ENCODE results near the gene FAM171A2. TPM values are rescaled to one million over a fixed set of nuclear protein-coding genes. Genes with fewer than 3 reads are reported as not detected.

FAM171A2 gene
- total and polyA plus RNA-seq, 2 of the 4 experiments (the other 2 are of a cell fraction), result 3.2 to 5.9 TPM

DNA sequence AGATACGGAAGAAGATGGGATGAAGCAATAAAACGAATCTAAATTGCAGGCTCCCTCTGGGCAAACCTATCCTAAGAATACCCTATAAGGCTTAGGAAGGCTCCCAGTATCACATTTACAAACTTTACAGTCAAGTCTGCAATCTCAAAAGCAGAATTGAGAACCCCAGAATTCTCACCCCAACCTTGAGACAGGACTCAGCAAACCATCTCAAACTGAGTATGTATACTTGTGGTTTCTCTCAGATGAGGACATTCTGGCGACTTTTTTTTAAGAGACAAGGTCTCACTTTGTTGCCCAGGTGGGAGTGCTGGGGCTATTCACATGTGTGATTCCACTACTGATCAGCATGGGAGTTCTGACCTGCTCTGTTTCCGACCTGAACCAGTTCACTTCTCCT lies 45.1 kb upstream of the FAM171A2 start:
- Histone ChIP-seq H2BK5ac (ENCODE audit: low read depth, low read length, poor library complexity, severe bottlenecking) (no peak overlapping the region), H2AFZ (replicated peaks; ENCODE audit: low read length, poor library complexity) (no peak overlapping the region), H3K18ac (ENCODE audit: low read depth, low read length) (no peak overlapping the region), H2BK20ac (ENCODE audit: low read depth, low read length) (no peak overlapping the region), H3K27me3 (ENCODE audit: control insufficient read depth, insufficient read depth, low read length) (no peaks in the 10 kb centered on the region), H3K9me1 (ENCODE audit: insufficient read depth, low read length) (no peaks in the 10 kb centered on the region), H4K5ac (ENCODE audit: low read depth, low read length) (no peak overlapping the region), H2BK15ac (ENCODE audit: low read depth, low read length) (no peak overlapping the region), H3K36me3 (ENCODE audit: control insufficient read depth, insufficient read depth, low read length) (0 out of 2 replicates have a peak, but pooled peaks cover 3% of the 10 kb centered on the region), H2BK120ac (ENCODE audit: low read depth, low read length) (no peak overlapping the region), H4K91ac (ENCODE audit: insufficient read depth, low read depth, low read length) (no peak overlapping the region), H2AK9ac (replicated peaks; ENCODE audit: low read depth, low read length, poor library complexity) (no peak overlapping the region), H3K14ac (replicated peaks; ENCODE audit: low read depth, low read length) (no peak overlapping the region), H3K9me3 (ENCODE audit: control insufficient read depth, insufficient read depth, low read length) (no peaks in the 10 kb centered on the region), H3K9ac (ENCODE audit: low read depth, low read length) (no peak overlapping the region), H3K4me3 (ENCODE audit: insufficient read depth, low read depth, low read length) (no peak overlapping the region), H3K56ac (ENCODE audit: extremely low read depth, insufficient read depth, low read length) (no peak overlapping the region), H3K4me1 (ENCODE audit: control insufficient read depth, insufficient read depth, low read length) (no peaks in the 10 kb centered on the region), H3K4me2 (ENCODE audit: low read depth, low read length) (no peak overlapping the region), H2AK5ac (ENCODE audit: low read depth, low read length) (no peak overlapping the region), H3K23ac (ENCODE audit: low read depth, low read length) (no peak overlapping the region), H4K20me1 (ENCODE audit: insufficient read depth, low read length) (no peaks in the 10 kb centered on the region), H4K8ac (ENCODE audit: low read depth in 2 of 2, low read length in 2 of 2) (no peak overlapping the region), H3K4ac (ENCODE audit: low read depth, low read length) (no peak overlapping the region), H3K79me1 (ENCODE audit: low read depth in 1 of 2, low read length in 2 of 2) (peaks cover 8 to 26% of the 10 kb centered on the region in 2 experiments; a peak in 2 of 4 replicates), H3K27ac (ENCODE audit: insufficient read depth, low read length) (no peak overlapping the region)
- POLR2A ChIA-PET (ENCODE audit: unreplicated experiment), result no interaction called here
- dilution Hi-C loops (cut with HindIII; ENCODE audit: low sequenced_read_pairs, unreplicated experiment), result no loop called here
- ATAC-seq (ENCODE audit: low read depth), result no peak
- TF ChIP-seq SMC3 (IDR thresholded peaks at IDR 0.05; ENCODE audit: low read depth, low read length), result no peak
- no peak for TF ChIP-seq POLR2A (IDR thresholded peaks at IDR 0.05; ENCODE audit: low read depth, low read length)
- BruUV-seq (replicated peaks), result no TSS peak
- no peak for DNase-seq
- CTCF ChIA-PET, result interaction anchor here (0.6 kb wide), 1 partner anchor 171 kb away, joined by 3 read pairs; no protein-coding TSS in a partner anchor
- 80% methylated on average over 1 of the region's 4 CpGs; no CpG with 5 or more reads in 1 of the 2 experiments for WGBS, 2 experiments (ENCODE audit: extremely low coverage in 2 of 2, insufficient read length in 1 of 2)
- in situ Hi-C loops (cut with MboI; ENCODE audit: low sequenced_read_pairs), result loop anchor here (10.0 kb wide), 1 partner anchor 236 kb away; no protein-coding TSS in a partner anchor
- intact Hi-C loops (cut with micrococcal nuclease), result no loop called here

Data from IMR-90 (cell line).